Esophagus squamous epithelium (tissue), 4 donors: ENCODE results near the gene MMRN2.

Source experiments
- CTCF ChIP-seq, 6 experiments: fragments of 450-650 bp in 4 of 6; fragments of 200-600 bp in 2 of 6; sonication (generic) in 2 of 6; IDR thresholded peaks; one replicate each; pipeline ENCODE4 v1.5.1; 2016 to 2019; ENCODE audit warnings: antibody characterized with exemption in 6 of 6, mild to moderate bottlenecking in 4 of 6, moderate library complexity in 4 of 6
- POLR2A ChIP-seq, 4 donors: fragments of 450-650 bp; IDR thresholded peaks; one replicate each; pipeline ENCODE4 v1.6.1; 2017; ENCODE audit warnings: antibody characterized with exemption in 4 of 4, mild to moderate bottlenecking in 4 of 4, moderate library complexity in 3 of 4

- TF ChIP-seq CTCF (IDR thresholded peaks at IDR 0.05) (no peak), POLR2A (IDR thresholded peaks at IDR 0.05) (no peak)
Measured at GRCh38 chr10:86955501-86956194, 1.8 kb downstream of the MMRN2 start.
